GM21515 (cell line): ENCODE measurements around the gene BANP.
"Not testable (repeated sequence)": the region's sequence is repeated elsewhere in the genome, so short reads cannot be mapped to it uniquely, and the experiment has no call there.

Experiments
- ATAC-seq: cut with Tn5 transposase; IDR thresholded peaks from one replicate; pipeline ENCODE4 v1.9.1; 2021; ENCODE audit not compliant: unreplicated experiment

BANP gene

GRCh38 chr16:88098731-88099562 is 147.7 kb downstream of the BANP start:
- ATAC-seq: not testable (repeated sequence)

DNA sequence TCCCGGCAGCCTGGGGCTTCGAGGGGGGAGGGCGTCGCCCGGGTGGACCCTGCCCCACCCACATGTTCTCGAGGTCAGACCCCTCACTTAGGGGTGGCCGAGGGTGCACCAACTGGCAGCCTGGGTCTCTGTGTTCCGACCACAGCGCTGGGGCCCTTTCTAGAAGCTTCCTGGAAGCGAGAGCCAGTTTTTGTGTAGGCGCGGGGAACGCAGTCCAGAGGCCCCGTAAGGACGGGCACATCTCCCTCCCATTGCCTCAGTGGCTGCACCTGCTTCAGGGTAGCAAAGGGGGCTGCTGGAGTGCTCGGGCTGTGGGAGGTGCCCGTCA is 148.3 kb downstream of the BANP start:
- no peak for ATAC-seq

GRCh38 chr16:88099956-88100355 is 148.7 kb downstream of the BANP start:
- not testable (repeated sequence) for ATAC-seq

DNA sequence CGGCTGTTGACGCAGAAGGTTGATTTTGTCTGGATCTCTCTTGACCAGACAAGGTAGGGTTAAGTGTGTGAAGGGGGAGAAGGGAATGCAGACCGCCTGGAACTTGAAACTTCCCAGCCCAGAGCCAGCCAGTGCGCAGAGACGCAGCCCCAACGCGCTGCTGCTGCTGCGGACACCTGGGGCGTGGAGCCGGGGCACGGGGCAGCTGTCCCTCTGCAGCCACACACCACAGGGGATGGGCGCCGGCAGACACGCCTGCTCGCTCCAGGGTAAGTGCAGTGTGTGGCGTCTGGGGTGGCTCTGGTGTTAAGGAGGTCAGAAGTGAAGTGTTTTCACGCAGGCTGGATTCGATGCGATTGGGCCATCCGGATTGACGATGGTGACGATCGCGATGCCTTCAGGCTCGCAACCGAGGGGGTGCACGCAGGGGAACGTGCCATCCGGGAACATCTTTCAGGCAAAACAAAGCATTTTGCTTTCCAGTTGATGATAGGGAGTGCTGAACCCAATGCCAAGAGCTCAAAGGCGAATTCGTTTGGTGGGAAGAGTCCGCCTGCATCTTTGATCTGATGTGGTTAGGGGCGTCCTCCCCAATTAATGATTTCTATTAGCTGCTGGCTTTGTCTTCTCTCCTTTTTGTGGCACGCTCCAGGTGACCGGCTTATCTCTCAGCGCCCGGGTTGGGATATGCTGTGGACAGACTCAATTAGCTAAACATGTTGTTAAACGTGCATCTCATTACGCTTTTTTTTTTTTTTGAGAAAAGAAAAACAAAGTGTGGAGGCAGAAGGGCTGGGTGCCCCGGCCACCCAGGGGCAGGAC is 149.8 kb downstream of the BANP start:
- ATAC-seq: not testable (repeated sequence)

DNA sequence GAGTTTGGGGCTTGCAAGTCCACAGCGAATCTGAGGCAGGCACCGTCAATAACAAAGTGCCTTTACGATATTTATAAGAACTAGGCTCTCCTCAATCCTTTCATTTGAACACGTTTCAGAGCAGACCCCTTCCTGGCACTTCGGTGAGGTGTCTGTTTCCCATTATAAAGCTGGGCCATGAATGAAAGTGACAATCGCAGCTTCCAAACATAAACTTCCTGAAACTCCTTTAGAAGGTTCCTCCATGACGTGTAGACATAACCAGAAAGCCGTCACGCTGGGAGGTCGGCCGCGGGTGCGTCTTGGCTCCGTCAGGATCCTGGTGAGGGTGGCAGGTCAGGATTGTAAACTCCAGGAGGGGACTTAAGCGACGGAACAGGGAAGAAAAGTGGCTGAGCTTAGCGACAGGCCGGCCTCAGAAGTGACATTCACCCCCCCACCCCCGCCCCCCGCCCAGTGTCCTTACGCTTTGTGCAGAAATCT is 150.4 kb downstream of the BANP start:
- not testable (repeated sequence) for ATAC-seq

GRCh38 chr16:88102597-88102996 is 151.4 kb downstream of the BANP start:
- no peak for ATAC-seq

- no peak for ATAC-seq
These were observed 151.8 kb downstream of the BANP start for GRCh38 chr16:88103011-88103410.

- ATAC-seq: no peak
These were observed 152.5 kb downstream of the BANP start for GRCh38 chr16:88103581-88104188.

- not testable (repeated sequence) for ATAC-seq
These were observed 153.1 kb downstream of the BANP start for GRCh38 chr16:88104363-88104762.

GRCh38 chr16:88105574-88106140 is 154.4 kb downstream of the BANP start:
- not testable (repeated sequence) for ATAC-seq

DNA sequence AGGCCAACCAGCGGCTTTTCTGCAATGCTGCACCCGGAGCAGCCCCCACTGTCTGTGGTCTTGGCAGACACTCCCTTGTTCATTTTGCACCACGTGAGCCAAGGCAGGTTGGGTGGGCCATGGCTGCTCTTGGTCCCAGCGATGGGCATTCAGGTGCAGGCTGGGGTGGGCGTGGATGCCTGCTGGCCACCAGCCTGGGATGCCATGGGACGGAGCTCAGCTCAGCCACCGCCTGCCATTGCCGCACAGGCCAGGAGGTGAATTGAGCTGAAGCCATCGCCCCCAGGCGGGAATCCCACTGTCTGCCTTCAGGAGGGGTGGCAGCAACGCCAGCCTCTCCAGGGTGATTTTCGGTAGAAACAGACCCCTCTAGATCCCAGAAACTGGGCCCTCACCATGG is 155.3 kb downstream of the BANP start:
- ATAC-seq: not testable (repeated sequence)

DNA sequence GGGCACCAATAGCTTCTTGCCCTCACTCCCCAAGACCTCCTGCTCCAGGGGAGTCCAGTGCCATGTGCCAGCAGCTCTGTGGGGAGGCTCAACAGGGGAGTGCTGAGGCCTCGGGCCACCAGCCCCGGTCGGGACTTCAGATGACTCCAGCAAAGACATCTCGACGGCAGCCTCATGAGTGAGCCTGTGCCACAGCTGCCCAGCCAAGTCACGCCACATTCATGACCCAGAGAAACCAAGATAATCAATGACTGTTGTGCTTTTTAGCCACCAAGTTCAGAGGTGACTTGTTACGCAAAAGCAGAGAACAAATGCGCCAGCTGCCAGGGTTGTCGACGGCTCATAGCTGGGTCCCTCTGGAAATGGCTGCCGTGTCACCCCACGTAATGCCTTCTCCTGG is 157.5 kb downstream of the BANP start:
- ATAC-seq: no peak

GRCh38 chr16:88109726-88110621 is 158.7 kb downstream of the BANP start:
- not testable (repeated sequence) for ATAC-seq

DNA sequence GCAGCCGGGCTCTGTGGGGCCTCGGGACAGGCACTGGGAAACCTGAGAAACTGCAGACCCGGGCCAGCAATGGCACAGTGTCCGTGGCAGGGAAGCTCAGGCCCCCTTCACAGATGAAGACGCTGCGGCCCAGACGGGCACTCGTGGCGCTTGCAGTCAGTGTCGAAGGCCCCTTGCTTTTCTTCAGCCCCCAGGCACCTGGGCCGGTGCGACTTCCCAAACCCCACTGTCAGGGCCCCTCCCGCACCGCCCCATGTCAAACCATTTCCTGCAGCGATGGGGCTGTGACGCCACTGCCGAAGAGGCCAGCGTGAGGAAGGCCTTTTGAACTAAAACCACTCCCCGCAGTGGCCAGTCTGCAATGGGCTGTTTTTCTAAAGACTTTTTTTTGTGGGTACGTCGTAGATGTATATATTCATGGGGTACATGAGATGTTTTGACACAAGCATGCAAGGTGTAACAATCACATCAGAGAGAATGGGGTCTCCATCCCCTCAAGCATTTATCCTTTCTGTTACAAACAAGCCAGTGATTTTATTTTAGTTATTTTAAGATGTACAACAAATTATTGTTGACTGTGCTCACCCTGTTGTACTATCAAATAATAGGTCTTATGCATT is 159.8 kb downstream of the BANP start:
- not testable (repeated sequence) for ATAC-seq

DNA sequence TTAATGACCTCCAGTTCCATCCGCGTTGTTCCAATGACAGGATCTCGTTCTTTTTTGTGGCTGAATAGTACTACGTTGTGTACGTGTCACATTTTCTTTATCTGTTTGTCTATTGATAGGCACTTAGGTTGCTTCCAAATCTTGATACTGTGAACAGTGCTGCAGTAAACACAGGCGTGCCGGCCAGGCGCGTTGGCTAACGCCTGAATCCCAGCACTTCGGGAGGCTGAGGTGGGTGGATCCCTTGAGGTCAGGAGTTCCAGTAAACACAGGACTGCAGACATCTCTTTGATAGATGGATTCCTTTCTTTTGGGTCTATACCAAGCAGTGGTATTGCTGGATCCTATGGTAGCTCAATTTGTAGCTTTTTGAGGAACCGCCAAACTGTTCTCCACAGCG is 160.7 kb downstream of the BANP start:
- not testable (repeated sequence) for ATAC-seq

GRCh38 chr16:88113545-88114045 is 162.4 kb downstream of the BANP start:
- ATAC-seq: no peak

DNA sequence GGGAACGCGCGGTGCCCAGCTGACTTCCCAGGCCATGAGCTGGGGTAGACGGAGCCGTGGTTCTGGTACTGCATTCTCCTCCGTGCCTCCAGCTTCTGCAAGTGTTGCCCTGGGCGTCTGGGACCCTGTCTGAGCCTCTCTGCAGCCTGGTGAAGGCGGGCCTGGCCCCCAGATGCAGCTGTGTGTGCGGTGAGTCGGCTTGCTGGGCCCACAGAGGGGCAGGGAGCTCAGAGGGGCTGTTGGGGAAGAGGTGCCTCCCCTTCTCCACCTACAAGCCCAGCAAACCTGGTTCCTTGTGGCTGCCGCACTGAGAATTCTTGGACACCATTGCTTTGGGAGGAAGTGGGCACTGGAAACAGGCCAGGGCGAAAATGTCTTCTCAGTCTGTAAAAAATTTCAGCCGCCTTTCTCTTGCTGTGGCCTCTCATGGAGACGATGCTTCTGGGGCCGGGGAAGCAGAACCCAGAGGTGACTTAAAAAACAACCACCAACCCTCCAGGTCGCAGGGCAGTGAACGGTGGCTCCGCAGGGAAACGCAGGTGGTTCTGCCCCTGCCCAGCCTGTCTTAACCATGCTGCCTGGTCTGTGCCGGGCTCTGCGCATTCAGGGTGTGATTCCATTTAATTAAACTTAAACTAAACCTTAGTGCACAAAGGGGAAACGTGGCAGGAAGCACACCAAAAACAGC is 163.5 kb downstream of the BANP start:
- not testable (repeated sequence) for ATAC-seq

GRCh38 chr16:88116121-88116520 is 164.9 kb downstream of the BANP start:
- no peak for ATAC-seq

- ATAC-seq: no peak
These were observed 166.2 kb downstream of the BANP start for GRCh38 chr16:88117476-88117868.
